Transverse colon (tissue), 4 donors: ENCODE measurements around the gene FBXL15. TPM values are rescaled to one million over a fixed set of nuclear protein-coding genes. Genes with fewer than 3 reads are reported as not detected.
A peak's percentile ranks its signal among the peaks of the same experiment; 100 is the strongest.

ENCODE experiments used
- DNase-seq: peaks from one replicate; pipeline ENCODE4 v3.0.0-alpha.2; 2019
- H3K27ac ChIP-seq, 4 donors: fragments of 200-600 bp; sonication (generic); 2 replicates each; pipeline ENCODE4 v1.5.1; 2016 to 2018; ENCODE audit warnings: inconsistent platforms in 4 of 4
- H3K27me3 ChIP-seq: fragments of 200-600 bp; sonication (generic); 2 replicates; pipeline ENCODE4 v1.5.1; 2017; ENCODE audit warnings: inconsistent platforms
- H3K36me3 ChIP-seq, 4 donors: fragments of 200-600 bp; sonication (generic); 2 replicates each; pipeline ENCODE4 v1.5.1; 2017 to 2019; ENCODE audit warnings: inconsistent platforms in 4 of 4
- H3K4me1 ChIP-seq, 4 donors: fragments of 200-600 bp; sonication (generic); 2 replicates each; pipeline ENCODE4 v1.5.1; 2017 to 2020; ENCODE audit warnings: inconsistent platforms in 4 of 4
- H3K4me3 ChIP-seq, 4 donors: fragments of 200-600 bp; sonication (generic); 1 replicate in 1 of 4; 2 replicates in 3 of 4; pipeline versions ENCODE4 v1.5.1 to v1.6.1; 2017 to 2019; ENCODE audit warnings: inconsistent platforms in 4 of 4
- H3K9me3 ChIP-seq, 2 donors: fragments of 200-600 bp; sonication (generic); 2 replicates each; pipeline ENCODE4 v1.5.1; 2017 to 2019; ENCODE audit warnings: inconsistent platforms in 2 of 2
- EP300 ChIP-seq: sonication (generic); formaldehyde crosslinking; IDR thresholded peaks from one replicate; pipeline ENCODE4 v1.6.1; 2017; ENCODE audit warnings: antibody characterized with exemption, low read depth
- POLR2A ChIP-seq: fragments of 450-650 bp; IDR thresholded peaks from one replicate; pipeline ENCODE4 v1.6.1; 2016; ENCODE audit warnings: antibody characterized with exemption, mild to moderate bottlenecking, moderate library complexity
- POLR2AphosphoS5 ChIP-seq, 3 donors: sonication (generic); formaldehyde crosslinking; IDR thresholded peaks; one replicate each; pipeline ENCODE4 v1.6.1; 2016; ENCODE audit warnings: antibody characterized with exemption in 3 of 3
- WGBS, 2 donors: methylation state at CpG; one replicate each; pipeline ENCODE4 v1.1.5; 2018; ENCODE audit warnings: low coverage in 1 of 2; 5-methylcytosine and 5-hydroxymethylcytosine counted together
- in situ Hi-C, 4 donors: fragments of 200-750 bp; cut with MboI; loops; one replicate each; pipeline versions ENCODE4 v1.15.0 to v1.15.1; 2017; ENCODE audit warnings: low sequenced_read_pairs in 3 of 4, low pct_ligation_motif_present in 1 of 4, low pct_unique_long_range_greater_than_20kb in 1 of 4
- intact Hi-C: fragments of 100-400 bp; cut with DNase I; formaldehyde crosslinking; loops from one replicate; pipeline ENCODE4 v1.15.1; 2023; ENCODE audit warnings: low total_unique reads
- total RNA-seq, 4 donors: library from RNA; depleted of rRNA; stranded (reverse); fragments of >200 nt; gene quantifications; one replicate each; pipeline ENCODE4 v1.1.0, GENCODE V29; 2016
- TF ChIP-seq, protein P1 (sequence below), 5 experiments: fragments of 200-600 bp in 3 of 5; fragments of 450-650 bp in 2 of 5; sonication (generic) in 3 of 5; IDR thresholded peaks; 1 replicate in 2 of 5; 2 replicates in 3 of 5; pipeline ENCODE4 v1.5.1; 2016 to 2017; ENCODE audit warnings: antibody characterized with exemption in 5 of 5, inconsistent platforms in 3 of 5, mild to moderate bottlenecking in 2 of 5, moderate library complexity in 1 of 5

The FBXL15 gene
- total RNA-seq, 4 donors from 2014 or later, result 16.7 to 56.3 (median 46.0) TPM

DNA sequence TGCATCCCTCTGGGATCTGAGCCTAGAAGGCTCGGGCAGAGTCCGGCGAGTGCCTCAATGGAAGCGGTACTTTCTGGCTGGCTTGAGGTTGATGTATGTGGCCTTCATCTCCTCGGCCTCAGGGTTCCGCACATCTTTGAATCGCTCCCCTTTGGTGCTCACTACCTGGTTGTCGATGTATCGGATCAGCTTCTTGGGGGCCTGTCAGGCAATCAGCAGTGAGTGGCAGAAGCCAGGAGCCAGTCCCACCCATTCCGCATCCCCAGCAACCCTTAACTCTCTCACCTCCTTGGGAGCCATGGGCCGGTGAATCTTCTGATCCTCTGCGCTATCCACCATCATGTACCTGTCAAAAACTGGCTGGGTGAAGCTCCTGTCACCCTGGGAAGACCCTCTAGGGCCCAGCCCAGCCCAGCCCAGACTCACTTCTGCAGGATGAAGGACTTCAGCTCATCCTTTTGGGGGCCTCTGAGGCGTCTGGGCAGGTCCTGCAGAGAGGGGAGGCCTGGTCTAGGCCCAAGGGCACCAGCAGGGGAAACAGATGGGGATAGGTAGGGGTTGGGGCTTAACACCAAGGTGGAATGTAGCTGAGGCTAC lies 2.8 kb downstream of the FBXL15 start:
- Histone ChIP-seq H3K36me3 (peaks cover 0 to 8% (median 0%) of the 10 kb centered on the region in 4 donors), H3K27me3 (peaks cover 7% of the 10 kb centered on the region), H3K9me3 (no peaks in the 10 kb centered on the region), H3K4me3 (peak overlapping the region in 1 of 4 donors; percentile 77), H3K4me1 (peaks cover 26 to 35% (median 32%) of the 10 kb centered on the region in 4 donors), H3K27ac (peak overlapping the region in 3 of 4 donors; percentile 94 to 96 (median 94))
- no peak for DNase-seq
- in situ Hi-C loops, result no loop called here
- intact Hi-C loops, result no loop called here
- 84 to 92% methylated on average over 6 to 13 of the region's 13 CpGs for WGBS, 2 donors
- TF ChIP-seq, protein P1, sequence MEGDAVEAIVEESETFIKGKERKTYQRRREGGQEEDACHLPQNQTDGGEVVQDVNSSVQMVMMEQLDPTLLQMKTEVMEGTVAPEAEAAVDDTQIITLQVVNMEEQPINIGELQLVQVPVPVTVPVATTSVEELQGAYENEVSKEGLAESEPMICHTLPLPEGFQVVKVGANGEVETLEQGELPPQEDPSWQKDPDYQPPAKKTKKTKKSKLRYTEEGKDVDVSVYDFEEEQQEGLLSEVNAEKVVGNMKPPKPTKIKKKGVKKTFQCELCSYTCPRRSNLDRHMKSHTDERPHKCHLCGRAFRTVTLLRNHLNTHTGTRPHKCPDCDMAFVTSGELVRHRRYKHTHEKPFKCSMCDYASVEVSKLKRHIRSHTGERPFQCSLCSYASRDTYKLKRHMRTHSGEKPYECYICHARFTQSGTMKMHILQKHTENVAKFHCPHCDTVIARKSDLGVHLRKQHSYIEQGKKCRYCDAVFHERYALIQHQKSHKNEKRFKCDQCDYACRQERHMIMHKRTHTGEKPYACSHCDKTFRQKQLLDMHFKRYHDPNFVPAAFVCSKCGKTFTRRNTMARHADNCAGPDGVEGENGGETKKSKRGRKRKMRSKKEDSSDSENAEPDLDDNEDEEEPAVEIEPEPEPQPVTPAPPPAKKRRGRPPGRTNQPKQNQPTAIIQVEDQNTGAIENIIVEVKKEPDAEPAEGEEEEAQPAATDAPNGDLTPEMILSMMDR (IDR thresholded peaks at IDR 0.05), result no peak
- TF ChIP-seq EP300, result no peak
- TF ChIP-seq POLR2AphosphoS5 (IDR thresholded peaks at IDR 0.05), result no peak
- no peak for TF ChIP-seq POLR2A

- Histone ChIP-seq H3K4me1 (peaks cover 23 to 33% (median 28%) of the 10 kb centered on the region in 4 donors), H3K36me3 (peaks cover 0 to 8% (median 0%) of the 10 kb centered on the region in 4 donors), H3K27me3 (peaks cover under 1% of the 10 kb centered on the region), H3K4me3 (no peak overlapping the region), H3K27ac (no peak overlapping the region), H3K9me3 (no peaks in the 10 kb centered on the region)
- no peak for DNase-seq
- WGBS, 2 donors, result 84 to 85% methylated on average over 4 to 9 of the region's 9 CpGs
- TF ChIP-seq EP300 (no peak), POLR2AphosphoS5 (IDR thresholded peaks at IDR 0.05) (no peak), POLR2A (no peak)
- TF ChIP-seq, protein P1 (IDR thresholded peaks at IDR 0.05), result no peak
- in situ Hi-C loops (no loop called here), intact Hi-C loops (no loop called here)
These were observed 3.5 kb downstream of the FBXL15 start for GRCh38 chr10:102424145-102424544.

GRCh38 chr10:102424916-102425315 lies 4.3 kb downstream of the FBXL15 start:
- no peak for DNase-seq
- Histone ChIP-seq H3K27ac (no peak overlapping the region), H3K4me1 (peaks cover 15 to 25% (median 20%) of the 10 kb centered on the region in 4 donors), H3K4me3 (no peak overlapping the region), H3K36me3 (peaks cover 0 to 8% (median 0%) of the 10 kb centered on the region in 4 donors), H3K9me3 (no peaks in the 10 kb centered on the region), H3K27me3 (no peaks in the 10 kb centered on the region)
- intact Hi-C loops (no loop called here), in situ Hi-C loops (no loop called here)
- WGBS, 2 donors, result 89% methylated on average over 6 of the region's 6 CpGs; no CpG with 5 or more reads in 1 of the 2 donors
- no peak for TF ChIP-seq POLR2AphosphoS5 (IDR thresholded peaks at IDR 0.05)
- TF ChIP-seq EP300, result no peak
- no peak for TF ChIP-seq POLR2A
- TF ChIP-seq, protein P1 (IDR thresholded peaks at IDR 0.05), result no peak

GRCh38 chr10:102425444-102425843 lies 4.8 kb downstream of the FBXL15 start:
- 95% methylated on average over 1 of the region's 1 CpG; no CpG with 5 or more reads in 1 of the 2 donors for WGBS, 2 donors
- no peak for DNase-seq
- intact Hi-C loops, result no loop called here
- peaks cover 0 to 8% (median 0%) of the 10 kb centered on the region in 4 donors for H3K36me3 ChIP-seq
- no peaks in the 10 kb centered on the region for H3K9me3 ChIP-seq
- H3K4me3 ChIP-seq, result no peak overlapping the region
- in situ Hi-C loops, result no loop called here
- H3K4me1 ChIP-seq, result peaks cover 10 to 20% (median 16%) of the 10 kb centered on the region in 4 donors
- TF ChIP-seq, protein P1 (IDR thresholded peaks at IDR 0.05), result no peak
- TF ChIP-seq EP300, result no peak
- no peak for TF ChIP-seq POLR2AphosphoS5 (IDR thresholded peaks at IDR 0.05)
- TF ChIP-seq POLR2A, result no peak
- no peak overlapping the region for H3K27ac ChIP-seq
- H3K27me3 ChIP-seq, result no peaks in the 10 kb centered on the region
